PC-3 (cell line): ENCODE results near the gene TRIAP1.

Experiments
- CTCF ChIP-seq: fragments of 300-600 bp; sonication (generic); conservative IDR thresholded peaks from 2 replicates; pipeline ENCODE4 v1.5.1; 2017; ENCODE audit warnings: antibody characterized with exemption, low read depth, mild to moderate bottlenecking, low read length
- EZH2 ChIP-seq: fragments of 300-600 bp; sonication (generic); IDR thresholded peaks from one replicate; pipeline ENCODE4 v1.6.1; 2017; ENCODE audit warnings: antibody characterized with exemption, mild to moderate bottlenecking, low read length; ENCODE audit not compliant: unreplicated experiment

DNA sequence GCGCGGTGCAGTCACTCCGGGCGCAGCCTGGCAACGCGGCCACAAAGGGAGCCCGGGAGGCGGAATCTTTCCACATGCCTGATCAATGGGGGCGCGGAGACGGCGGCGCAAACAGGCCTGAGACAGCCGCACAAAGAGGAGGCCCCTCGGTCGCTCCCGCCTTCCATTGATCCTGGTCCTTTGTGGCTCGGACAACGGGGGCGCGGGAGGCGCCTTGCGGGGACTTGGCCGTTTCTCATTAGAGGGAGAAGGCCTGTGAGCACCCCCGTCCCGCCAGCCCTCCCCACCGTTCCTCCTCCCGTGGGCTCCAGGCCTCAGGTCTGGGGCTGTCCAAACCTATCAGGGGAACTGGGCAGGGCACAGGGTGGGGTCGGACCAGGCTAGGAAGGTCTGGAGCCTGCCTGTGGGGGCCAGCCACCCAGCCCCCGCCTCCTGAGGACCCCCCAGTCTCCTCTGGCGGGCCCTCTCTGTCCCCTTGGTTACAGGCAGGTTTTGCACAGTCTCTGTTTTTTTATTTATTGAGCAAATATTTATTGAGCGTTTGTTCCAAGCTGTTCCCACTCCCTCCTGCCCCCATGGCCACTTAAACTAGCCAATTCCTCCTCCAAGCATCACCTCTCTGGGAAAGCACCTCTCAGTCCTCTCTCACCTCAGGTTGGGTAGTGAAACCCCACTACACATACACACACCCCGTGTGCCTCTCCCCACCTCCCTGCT is 48.2 kb downstream of the TRIAP1 start:
- TF ChIP-seq CTCF (no peak), EZH2 (no peak)
